C4-2B (cell line): ENCODE data around the gene SORL1.
"Not testable (repeated sequence)": the region's sequence is repeated elsewhere in the genome, so short reads cannot be mapped to it uniquely, and the experiment has no call there.

Experiments used
- H3K27ac ChIP-seq: fragments of 450-650 bp; 2 replicates; pipeline ENCODE4 v1.5.1; 2017
- ZFX ChIP-seq: fragments of 450-650 bp; IDR thresholded peaks from 2 replicates; pipeline ENCODE4 v1.6.1; 2017
- TF ChIP-seq, protein P1 (sequence below): fragments of 450-650 bp; conservative IDR thresholded peaks from 2 replicates; pipeline ENCODE4 v1.5.1; 2017; ENCODE audit warnings: mild to moderate bottlenecking

SORL1 gene

DNA sequence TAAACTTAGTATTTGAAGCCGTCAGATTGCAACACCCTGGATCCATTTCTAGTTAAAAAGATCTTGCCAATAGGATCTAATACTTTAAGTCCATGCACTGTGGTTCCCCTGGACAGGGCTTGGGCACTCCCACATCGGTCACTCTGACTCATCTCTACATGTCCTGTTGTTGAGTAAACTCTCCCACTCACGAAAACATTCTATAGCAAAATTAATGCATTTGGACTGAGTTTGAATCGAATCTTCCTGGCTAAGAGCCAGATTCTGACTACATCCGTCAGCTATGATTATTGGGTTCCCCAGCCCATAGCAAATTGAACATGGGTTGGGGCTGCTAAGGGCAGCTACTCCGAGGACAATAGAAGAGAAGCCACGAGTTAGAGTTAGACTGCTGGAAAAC lies 182.8 kb downstream of the SORL1 start:
- H3K27ac ChIP-seq = no peak overlapping the region

DNA sequence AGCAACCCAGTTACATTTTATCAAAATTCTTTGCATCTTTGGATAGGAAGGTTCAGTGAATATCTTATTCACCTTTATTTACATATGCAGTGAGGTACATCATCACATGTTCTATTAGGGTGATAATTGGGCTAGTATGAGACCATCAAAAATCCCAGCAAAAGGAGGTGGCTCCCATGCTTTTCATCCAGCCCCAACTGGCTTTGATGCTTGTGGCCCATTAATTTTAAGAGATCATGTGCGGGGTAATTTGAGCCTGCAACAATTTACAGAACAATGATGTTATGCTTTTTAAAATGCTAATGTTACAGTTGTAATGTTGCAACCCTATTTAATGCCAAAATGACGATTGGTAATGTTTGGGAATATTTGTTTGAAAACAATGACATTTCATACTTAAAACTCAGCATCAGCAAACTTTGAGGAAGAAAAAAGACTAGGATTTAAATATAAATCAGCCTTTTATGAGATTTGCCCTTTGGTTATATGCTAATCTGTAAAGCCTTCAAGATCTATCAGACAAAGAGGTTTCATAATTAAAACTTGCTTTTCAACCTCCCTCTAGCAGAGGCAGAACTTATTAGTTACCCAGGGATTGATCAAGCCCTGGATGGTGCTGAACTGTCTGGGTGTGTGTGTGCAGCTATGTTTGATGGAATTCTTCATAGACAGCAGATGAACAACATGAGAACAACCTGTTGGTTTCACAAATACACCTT lies 184.1 kb downstream of the SORL1 start:
- TF ChIP-seq, protein P1, sequence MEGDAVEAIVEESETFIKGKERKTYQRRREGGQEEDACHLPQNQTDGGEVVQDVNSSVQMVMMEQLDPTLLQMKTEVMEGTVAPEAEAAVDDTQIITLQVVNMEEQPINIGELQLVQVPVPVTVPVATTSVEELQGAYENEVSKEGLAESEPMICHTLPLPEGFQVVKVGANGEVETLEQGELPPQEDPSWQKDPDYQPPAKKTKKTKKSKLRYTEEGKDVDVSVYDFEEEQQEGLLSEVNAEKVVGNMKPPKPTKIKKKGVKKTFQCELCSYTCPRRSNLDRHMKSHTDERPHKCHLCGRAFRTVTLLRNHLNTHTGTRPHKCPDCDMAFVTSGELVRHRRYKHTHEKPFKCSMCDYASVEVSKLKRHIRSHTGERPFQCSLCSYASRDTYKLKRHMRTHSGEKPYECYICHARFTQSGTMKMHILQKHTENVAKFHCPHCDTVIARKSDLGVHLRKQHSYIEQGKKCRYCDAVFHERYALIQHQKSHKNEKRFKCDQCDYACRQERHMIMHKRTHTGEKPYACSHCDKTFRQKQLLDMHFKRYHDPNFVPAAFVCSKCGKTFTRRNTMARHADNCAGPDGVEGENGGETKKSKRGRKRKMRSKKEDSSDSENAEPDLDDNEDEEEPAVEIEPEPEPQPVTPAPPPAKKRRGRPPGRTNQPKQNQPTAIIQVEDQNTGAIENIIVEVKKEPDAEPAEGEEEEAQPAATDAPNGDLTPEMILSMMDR = no peak
- no peak for TF ChIP-seq ZFX
- no peak overlapping the region for H3K27ac ChIP-seq

More for the DNA sequence above, 182.8 kb downstream of the SORL1 start:
- TF ChIP-seq, protein P1 = no peak
- TF ChIP-seq ZFX = no peak

DNA sequence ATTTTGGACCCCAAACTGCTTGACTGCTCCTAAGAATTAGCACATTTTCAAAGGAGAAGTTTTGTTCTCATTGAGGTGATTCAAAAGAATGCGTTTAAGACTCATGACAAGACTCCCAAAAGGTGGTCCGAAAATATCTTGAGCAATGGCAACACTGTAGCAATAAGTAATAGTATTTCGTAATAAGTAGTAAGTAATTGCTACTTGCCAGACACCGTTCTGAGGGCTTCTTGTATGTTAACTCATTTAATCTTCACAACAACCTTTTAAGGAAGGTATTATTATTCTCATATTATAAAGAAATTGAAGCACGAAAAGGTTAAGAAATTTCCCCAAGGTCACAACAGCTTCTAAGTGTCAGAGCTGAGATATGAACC lies 184.7 kb downstream of the SORL1 start:
- H3K27ac ChIP-seq = no peak overlapping the region

DNA sequence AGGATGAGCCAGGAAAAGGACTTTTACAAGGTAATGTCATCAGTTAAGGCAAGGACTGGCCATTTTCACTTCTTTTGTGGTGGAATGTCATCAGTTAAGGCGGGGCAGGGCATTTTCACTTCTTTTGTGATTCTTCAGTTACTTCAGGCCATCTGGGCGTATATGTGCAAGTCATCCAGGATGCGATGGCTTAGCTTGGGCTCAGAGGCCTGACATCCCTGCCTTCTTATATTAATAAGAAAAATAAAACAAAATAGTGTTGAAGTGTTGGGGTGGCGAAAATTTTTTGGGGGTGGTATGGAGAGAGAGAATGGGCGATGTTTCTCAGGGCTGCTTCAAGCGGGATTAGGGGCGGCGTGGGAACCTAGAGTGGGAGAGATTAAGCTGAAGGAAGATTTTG lies 185.5 kb downstream of the SORL1 start:
- H3K27ac ChIP-seq = not testable (repeated sequence)

More for the DNA sequence above, 184.7 kb downstream of the SORL1 start:
- TF ChIP-seq ZFX = no peak
- TF ChIP-seq, protein P1 = no peak

DNA sequence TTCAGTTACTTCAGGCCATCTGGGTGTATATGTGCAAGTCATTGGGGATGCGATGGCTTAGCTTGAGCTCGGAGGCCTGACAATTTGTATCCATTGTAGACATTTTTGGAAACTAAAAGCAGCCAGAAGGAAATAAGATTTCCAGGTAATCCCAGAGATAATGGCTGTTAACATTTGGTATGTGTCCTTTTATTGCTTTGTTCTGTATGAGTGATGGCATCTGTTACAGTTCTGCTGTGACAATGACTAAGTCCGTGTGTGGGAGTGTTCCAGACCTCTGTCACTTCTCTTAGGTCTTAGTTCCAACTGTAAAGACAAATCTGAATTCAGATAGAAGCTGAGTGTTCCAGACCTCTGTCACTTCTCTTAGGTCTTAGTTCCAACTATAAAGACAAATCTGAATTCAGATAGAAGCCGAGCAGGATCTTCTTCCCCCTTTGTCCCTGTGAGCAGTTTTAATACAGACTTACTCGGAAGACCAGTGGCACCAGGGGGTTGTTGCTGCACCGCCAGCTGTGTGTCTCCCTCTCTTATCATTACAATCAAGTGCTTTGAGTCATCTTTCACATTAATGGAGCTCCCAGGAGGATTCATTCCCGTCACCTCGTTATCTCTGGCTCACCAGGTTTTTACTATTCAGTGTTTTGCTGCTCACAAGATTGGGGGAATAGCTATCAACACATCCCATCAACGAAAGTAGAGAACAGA lies 191.5 kb downstream of the SORL1 start:
- no peak overlapping the region for H3K27ac ChIP-seq
- TF ChIP-seq ZFX = no peak
- TF ChIP-seq, protein P1 = no peak

DNA sequence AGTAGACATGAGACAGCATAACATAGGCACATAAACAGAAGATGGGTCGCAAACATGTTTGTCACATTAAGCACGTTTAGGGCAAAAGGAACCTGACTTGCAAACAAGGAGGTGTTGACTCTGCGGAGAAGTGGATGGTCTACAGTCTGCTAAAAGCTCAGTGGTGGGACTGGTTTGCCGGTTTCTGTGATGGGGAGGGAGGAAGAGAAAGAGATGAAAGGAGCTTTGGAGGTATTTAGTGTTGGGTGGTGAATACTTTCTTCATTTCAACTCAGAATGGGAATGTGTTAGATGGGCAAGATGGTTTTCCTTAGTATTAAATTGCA lies 192.0 kb downstream of the SORL1 start:
- no peak overlapping the region for H3K27ac ChIP-seq
- TF ChIP-seq ZFX = no peak
- TF ChIP-seq, protein P1 = no peak

DNA sequence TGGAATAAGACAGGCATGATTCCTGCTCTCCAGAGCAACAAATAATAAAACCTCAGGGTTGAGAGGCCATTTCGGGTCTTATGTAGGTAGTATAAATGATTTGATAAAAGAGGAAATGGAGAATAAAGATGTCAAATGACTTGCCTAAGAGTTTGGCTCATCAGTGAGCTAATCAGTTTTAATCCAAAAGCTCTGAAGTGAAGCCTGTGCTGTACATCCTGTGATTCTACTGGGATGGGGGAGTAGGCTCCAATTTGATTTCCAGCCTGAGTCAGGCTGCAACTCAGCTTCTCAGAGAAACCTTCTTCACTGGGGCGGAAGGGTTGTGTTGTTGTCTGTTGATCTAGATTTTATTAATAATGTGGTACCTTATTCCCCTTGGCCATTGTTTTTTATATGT lies 192.9 kb downstream of the SORL1 start:
- TF ChIP-seq ZFX = no peak
- TF ChIP-seq, protein P1 = no peak
- no peak overlapping the region for H3K27ac ChIP-seq

DNA sequence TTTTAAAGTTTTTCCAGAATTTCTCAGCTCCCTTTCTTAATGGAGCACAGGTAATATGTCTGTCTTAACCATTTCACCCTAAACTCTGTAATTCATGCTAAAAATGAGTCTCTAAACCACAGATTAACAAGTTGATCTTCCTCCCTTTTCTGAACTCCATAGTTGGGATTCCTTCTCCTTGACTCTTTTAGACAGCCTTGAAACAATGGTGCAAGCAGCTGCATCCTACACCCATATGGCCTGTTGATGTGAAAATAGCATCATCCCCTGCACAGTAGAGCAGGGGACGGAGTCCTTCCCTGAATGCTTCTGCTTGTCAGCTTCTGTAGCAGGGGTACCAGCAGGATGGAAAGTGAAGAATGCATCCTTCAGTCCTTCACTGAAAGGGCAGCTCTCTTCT lies 193.5 kb downstream of the SORL1 start:
- TF ChIP-seq, protein P1 = no peak
- no peak for TF ChIP-seq ZFX
- H3K27ac ChIP-seq = no peak overlapping the region
